ENCODE measurements around the gene KCNC1. TPM values are rescaled to one million over a fixed set of nuclear protein-coding genes. Genes with fewer than 3 reads are reported as not detected.

KCNC1 gene
- total RNA-seq, 1 experiment from 2014 or later: 0.11 TPM

GRCh38 chr11:17791144-17791543 lies 56.6 kb downstream of the KCNC1 start:
- no peak for DNase-seq (ENCODE audit: low read depth, low spot score)
- in situ Hi-C loops (cut with HindIII; ENCODE audit: low pct_unique_long_range_greater_than_20kb, low sequenced_read_pairs): no loop called here

- in situ Hi-C loops (cut with HindIII; ENCODE audit: low pct_unique_long_range_greater_than_20kb, low sequenced_read_pairs): no loop called here
- no peak for DNase-seq (ENCODE audit: low read depth, low spot score)
Measured at GRCh38 chr11:17792161-17792560, 57.6 kb downstream of the KCNC1 start.

- DNase-seq (ENCODE audit: low read depth, low spot score): no peak
- in situ Hi-C loops (cut with HindIII; ENCODE audit: low pct_unique_long_range_greater_than_20kb, low sequenced_read_pairs): no loop called here
Measured at GRCh38 chr11:17793642-17794170, 59.1 kb downstream of the KCNC1 start.

GRCh38 chr11:17794981-17795380 lies 60.4 kb downstream of the KCNC1 start:
- no peak for DNase-seq (ENCODE audit: low read depth, low spot score)
- in situ Hi-C loops (cut with HindIII; ENCODE audit: low pct_unique_long_range_greater_than_20kb, low sequenced_read_pairs): no loop called here

GRCh38 chr11:17796154-17796553 lies 61.6 kb downstream of the KCNC1 start:
- DNase-seq (ENCODE audit: low read depth, low spot score): no peak
- in situ Hi-C loops (cut with HindIII; ENCODE audit: low pct_unique_long_range_greater_than_20kb, low sequenced_read_pairs): no loop called here

GRCh38 chr11:17798253-17798652 lies 63.7 kb downstream of the KCNC1 start:
- in situ Hi-C loops (cut with HindIII; ENCODE audit: low pct_unique_long_range_greater_than_20kb, low sequenced_read_pairs): no loop called here
- no peak for DNase-seq (ENCODE audit: low read depth, low spot score)

GRCh38 chr11:17798716-17799115 lies 64.1 kb downstream of the KCNC1 start:
- in situ Hi-C loops (cut with HindIII; ENCODE audit: low pct_unique_long_range_greater_than_20kb, low sequenced_read_pairs): no loop called here

GRCh38 chr11:17799147-17799546 lies 64.6 kb downstream of the KCNC1 start:
- no peak for DNase-seq (ENCODE audit: low read depth, low spot score)
- in situ Hi-C loops (cut with HindIII; ENCODE audit: low pct_unique_long_range_greater_than_20kb, low sequenced_read_pairs): no loop called here

More at GRCh38 chr11:17798716-17799115, 64.1 kb downstream of the KCNC1 start:
- no peak for DNase-seq (ENCODE audit: low read depth, low spot score)

- DNase-seq (ENCODE audit: low read depth, low spot score): no peak
- in situ Hi-C loops (cut with HindIII; ENCODE audit: low pct_unique_long_range_greater_than_20kb, low sequenced_read_pairs): no loop called here
Measured at GRCh38 chr11:17801166-17801565, 66.6 kb downstream of the KCNC1 start.

GRCh38 chr11:17802491-17802890 lies 67.9 kb downstream of the KCNC1 start:
- in situ Hi-C loops (cut with HindIII; ENCODE audit: low pct_unique_long_range_greater_than_20kb, low sequenced_read_pairs): no loop called here
- no peak for DNase-seq (ENCODE audit: low read depth, low spot score)

- no peak for DNase-seq (ENCODE audit: low read depth, low spot score)
- in situ Hi-C loops (cut with HindIII; ENCODE audit: low pct_unique_long_range_greater_than_20kb, low sequenced_read_pairs): no loop called here
Measured at GRCh38 chr11:17803754-17804334, 69.3 kb downstream of the KCNC1 start.

- no peak for DNase-seq (ENCODE audit: low read depth, low spot score)
- in situ Hi-C loops (cut with HindIII; ENCODE audit: low pct_unique_long_range_greater_than_20kb, low sequenced_read_pairs): no loop called here
Measured at GRCh38 chr11:17805043-17805442, 70.5 kb downstream of the KCNC1 start.

GRCh38 chr11:17805873-17806272 lies 71.3 kb downstream of the KCNC1 start:
- no peak for DNase-seq (ENCODE audit: low read depth, low spot score)
- in situ Hi-C loops (cut with HindIII; ENCODE audit: low pct_unique_long_range_greater_than_20kb, low sequenced_read_pairs): no loop called here

GRCh38 chr11:17807034-17807433 lies 72.5 kb downstream of the KCNC1 start:
- in situ Hi-C loops (cut with HindIII; ENCODE audit: low pct_unique_long_range_greater_than_20kb, low sequenced_read_pairs): no loop called here
- DNase-seq (ENCODE audit: low read depth, low spot score): no peak

- no peak for DNase-seq (ENCODE audit: low read depth, low spot score)
- in situ Hi-C loops (cut with HindIII; ENCODE audit: low pct_unique_long_range_greater_than_20kb, low sequenced_read_pairs): no loop called here
Measured at GRCh38 chr11:17810041-17810440, 75.5 kb downstream of the KCNC1 start.

GRCh38 chr11:17810746-17811145 lies 76.2 kb downstream of the KCNC1 start:
- DNase-seq (ENCODE audit: low read depth, low spot score): no peak
- in situ Hi-C loops (cut with HindIII; ENCODE audit: low pct_unique_long_range_greater_than_20kb, low sequenced_read_pairs): no loop called here

GRCh38 chr11:17811352-17811751 lies 76.8 kb downstream of the KCNC1 start:
- in situ Hi-C loops (cut with HindIII; ENCODE audit: low pct_unique_long_range_greater_than_20kb, low sequenced_read_pairs): no loop called here
- DNase-seq (ENCODE audit: low read depth, low spot score): no peak

GRCh38 chr11:17812091-17812864 lies 77.7 kb downstream of the KCNC1 start:
- in situ Hi-C loops (cut with HindIII; ENCODE audit: low pct_unique_long_range_greater_than_20kb, low sequenced_read_pairs): no loop called here
- DNase-seq (ENCODE audit: low read depth, low spot score): no peak

- DNase-seq (ENCODE audit: low read depth, low spot score): no peak
- in situ Hi-C loops (cut with HindIII; ENCODE audit: low pct_unique_long_range_greater_than_20kb, low sequenced_read_pairs): no loop called here
Measured at GRCh38 chr11:17812865-17813187, 78.2 kb downstream of the KCNC1 start.

Measured in SK-MEL-5 (cell line).